ENCODE measurements around the gene TMEM144.

TMEM144 gene

DNA sequence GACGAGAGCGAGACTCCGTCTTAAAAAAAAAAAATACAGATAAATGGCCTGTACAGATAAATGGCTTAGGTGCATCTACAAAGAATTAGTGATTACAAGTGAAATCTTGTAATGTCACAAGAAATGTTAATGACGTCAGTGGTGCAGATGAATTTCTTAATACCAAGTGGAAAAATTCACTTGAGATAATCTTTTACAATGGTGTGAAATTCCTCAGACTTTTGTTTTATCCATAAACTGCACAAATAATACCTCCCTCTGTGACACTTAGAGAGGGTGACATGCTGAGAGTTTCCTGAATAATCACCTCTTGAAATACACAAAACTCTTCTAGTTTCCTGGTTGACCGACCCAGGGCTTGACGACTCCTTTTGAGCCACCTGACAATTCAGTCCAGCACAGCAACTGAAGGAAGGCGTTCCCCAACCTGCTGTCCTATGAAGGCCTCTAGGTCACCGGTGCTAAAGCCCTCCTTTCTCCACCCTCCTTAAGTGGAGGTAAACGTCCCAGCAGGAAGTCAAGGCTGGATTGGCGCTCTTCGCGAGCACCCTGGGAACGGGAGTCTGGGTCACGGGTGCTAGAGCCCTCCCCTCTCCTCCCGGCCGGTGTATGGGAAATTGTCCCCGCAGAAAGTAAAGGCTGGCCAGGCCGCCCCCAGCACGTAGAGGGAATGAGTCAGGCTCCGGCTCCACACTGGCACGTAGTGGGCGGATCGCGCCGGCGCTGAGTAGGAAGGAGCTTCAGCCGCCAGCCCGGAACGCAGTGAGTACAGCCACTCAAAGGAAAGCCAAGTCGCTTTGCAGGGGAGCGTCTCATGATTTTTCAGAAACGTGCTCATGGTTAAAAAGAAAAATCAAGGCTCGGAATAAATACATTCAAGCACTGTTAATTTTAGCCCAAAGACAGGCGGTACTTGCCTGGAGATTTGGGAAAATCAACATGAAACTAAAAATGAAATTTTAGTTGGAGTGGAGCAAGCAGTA lies at the start of gene TMEM144:
Gene TMEM144 (plus strand): TSS at position 662 of the 983 bp plus-strand sequence. CDS start 2,182 bp downstream, outside the sequence.
- peak; percentile 34 for DNase-seq

GRCh38 chr4:158161551-158162354 lies 48.5 kb upstream of the TMEM144 start:
- no peak for DNase-seq

DNA sequence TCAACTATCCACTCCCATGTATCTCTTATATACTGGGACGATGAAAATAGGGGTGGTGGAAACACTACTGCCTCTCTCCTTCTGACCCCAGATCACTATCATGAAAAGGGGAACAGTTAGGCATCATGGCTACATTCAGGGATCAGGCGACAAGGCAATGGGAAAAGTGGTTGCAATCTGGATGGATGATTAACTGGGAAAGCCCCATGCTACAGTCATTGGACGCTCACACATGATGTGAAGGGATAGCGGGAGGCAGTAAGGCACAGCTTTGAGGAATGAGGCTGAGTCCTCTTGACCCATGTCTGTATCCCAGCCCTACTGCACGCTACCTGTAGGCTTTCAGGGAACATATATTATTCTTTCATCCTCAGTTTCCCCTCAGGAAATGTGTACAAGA lies 47.7 kb upstream of the TMEM144 start:
- DNase-seq = no peak

DNA sequence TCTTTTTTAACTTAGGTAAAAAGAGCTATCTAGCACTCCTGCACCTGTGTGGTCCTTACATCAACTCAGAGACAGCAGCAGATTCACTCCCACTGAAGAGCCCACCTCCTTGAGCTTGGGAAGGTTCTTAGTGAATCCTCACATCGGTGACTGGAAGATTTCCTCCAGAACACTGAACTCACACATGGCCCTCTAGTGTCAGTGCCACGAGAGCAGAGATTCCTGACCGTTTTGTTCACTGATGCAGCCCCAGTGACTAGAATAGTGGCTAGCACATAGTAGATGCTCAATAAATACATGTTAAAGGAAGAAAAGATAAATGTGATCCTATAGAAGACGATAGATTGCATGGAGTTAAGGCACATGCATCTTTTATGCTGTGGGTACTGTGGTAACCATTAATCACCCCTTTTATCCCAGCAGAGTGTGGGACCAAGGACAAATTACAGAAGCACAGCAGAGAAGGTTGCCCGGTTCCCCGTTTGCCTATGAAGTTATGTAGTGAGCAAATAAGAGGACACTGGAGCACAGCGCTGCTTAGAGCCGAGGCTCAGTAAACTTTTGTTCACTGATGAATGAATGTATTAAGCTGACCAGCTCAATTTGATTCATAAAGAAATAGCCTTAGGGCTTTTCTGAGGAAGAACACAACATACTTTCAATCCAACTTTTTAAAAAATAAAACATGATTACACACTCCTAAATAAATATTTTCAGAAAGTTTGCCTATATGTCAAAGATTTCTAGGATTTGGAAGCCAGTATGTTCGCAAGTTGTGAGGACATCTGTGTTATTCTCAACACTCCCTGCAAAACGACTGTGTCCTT lies 46.1 kb upstream of the TMEM144 start:
- DNase-seq = no peak

- DNase-seq = no peak
Measured at GRCh38 chr4:158164768-158165213, 45.5 kb upstream of the TMEM144 start.

GRCh38 chr4:158166701-158167100 lies 43.6 kb upstream of the TMEM144 start:
- DNase-seq = no peak

GRCh38 chr4:158168606-158169005 lies 41.7 kb upstream of the TMEM144 start:
- DNase-seq = no peak

DNA sequence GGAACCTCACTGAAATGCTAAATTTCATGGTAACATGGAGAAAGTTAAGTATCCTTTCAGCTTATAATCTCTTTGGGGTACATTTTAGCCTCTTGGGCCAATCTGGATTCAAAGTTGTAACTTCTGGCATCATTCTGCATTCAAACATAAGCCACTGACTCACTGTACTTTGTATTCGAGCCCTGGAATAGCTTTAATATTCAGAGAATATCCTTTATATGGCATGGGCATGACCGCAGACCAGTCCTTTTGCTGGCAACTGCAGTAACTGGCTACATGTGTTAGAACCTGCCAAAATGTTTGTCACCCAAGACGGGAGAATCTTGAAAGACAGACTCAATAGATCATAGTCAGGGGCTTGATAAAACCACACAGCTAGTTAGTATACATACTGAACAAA lies 40.8 kb upstream of the TMEM144 start:
- no peak for DNase-seq

- DNase-seq = no peak
Measured at GRCh38 chr4:158169931-158170690, 40.2 kb upstream of the TMEM144 start.

- no peak for DNase-seq
Measured at GRCh38 chr4:158170691-158171561, 39.4 kb upstream of the TMEM144 start.

GRCh38 chr4:158172261-158173258 lies 37.7 kb upstream of the TMEM144 start, which contains the start of gene GASK1B:
Gene GASK1B, minus strand, starts transcription at chr4:158173025. Its CDS starts 1,650 bp downstream, at chr4:158171375.
- DNase-seq = no peak

DNA sequence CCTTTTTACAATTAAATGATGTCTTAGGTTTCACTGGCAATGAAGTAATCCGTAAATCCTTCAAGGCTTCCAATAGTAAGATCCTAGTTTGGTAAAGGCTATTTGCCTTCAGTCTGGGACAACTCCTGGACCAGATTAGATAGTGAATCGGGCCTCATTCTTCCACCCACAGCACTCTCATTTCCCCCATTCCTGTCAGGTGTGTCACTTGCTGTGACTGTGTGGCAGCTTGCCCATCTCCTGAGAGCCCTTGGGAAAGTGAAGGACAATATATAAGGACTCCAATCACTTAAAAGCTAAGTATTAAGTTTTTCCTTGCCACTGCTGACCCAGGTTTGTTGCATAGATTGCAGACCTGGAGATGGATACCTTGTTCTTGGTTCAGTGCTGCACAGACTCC lies 34.2 kb upstream of the TMEM144 start:
- DNase-seq = no peak

DNA sequence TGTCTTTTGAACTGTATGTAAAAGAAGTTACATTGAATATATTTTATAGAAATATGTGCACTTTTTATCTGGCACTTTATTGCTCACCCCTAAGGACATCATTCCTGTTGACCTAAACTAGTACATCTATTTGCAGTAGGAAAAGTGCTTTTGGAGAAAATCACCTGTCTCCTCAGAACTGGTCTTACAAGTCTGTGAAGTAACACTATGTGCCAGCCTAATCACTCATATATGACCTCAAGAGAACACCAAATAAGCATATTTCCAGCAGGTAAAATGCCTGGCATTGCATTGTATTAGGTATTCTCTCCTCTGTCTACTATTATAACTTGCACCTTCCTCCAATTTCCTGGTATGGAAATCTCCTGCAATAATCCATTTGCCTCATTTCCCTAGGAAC lies 33.5 kb upstream of the TMEM144 start:
- no peak for DNase-seq

DNA sequence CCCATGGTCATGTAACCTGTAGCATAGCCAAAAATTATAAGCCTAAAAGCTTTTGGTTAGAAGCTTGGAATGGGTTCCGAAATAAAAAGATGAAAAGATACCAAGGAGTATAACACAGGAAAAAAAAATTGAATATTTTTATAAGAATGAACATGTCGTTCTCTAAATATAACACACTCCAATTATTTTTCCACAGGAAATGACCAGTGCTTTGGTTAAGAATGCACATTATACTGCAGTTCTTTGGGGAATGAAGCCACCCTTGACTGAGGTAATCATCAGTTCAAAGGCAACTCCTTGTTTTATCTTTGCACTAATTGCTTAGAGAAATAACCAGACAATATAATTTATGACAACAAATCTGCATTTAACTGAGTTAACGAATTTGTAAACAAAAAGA lies 30.8 kb upstream of the TMEM144 start:
- no peak for DNase-seq

- DNase-seq = no peak
Measured at GRCh38 chr4:158181906-158182305, 28.4 kb upstream of the TMEM144 start.

DNA sequence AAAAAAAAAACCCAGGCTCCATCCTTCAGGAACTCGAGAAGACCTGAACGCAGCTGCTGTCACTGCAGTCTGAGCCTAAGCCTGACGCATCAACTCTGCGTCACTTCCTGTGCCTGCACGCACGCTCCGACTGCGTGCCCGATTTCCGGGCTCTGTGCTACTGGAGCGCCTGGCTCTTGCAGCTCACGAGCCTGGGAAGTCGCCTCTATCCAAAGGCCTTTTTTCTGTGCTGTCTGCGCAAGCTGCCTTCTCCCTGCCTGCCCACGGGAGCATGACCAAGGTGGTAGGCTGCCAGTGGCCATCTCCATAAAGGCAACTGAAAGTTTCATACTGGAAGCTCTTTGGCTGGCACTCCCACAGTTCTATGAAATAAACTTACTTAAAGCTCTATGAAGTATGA lies 27.6 kb upstream of the TMEM144 start:
- no peak for DNase-seq

DNA sequence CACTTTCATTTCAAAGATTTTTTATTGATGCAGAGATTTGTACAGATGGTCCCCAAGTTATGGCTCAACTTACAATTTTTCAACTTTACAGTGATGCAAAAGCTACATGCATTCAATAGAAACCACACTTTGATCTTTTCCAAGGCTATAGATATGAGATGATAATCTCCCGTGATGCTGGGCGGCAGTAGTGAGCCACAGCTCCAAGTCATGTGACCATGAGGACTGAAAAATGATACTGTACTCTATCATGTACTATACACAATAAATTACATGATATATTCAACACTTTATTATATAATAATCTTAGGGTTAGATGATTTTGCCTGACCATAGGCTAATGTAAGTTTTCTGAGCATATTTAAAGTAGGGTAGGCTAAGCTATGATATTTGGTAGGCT lies 23.5 kb upstream of the TMEM144 start:
- no peak for DNase-seq

DNA sequence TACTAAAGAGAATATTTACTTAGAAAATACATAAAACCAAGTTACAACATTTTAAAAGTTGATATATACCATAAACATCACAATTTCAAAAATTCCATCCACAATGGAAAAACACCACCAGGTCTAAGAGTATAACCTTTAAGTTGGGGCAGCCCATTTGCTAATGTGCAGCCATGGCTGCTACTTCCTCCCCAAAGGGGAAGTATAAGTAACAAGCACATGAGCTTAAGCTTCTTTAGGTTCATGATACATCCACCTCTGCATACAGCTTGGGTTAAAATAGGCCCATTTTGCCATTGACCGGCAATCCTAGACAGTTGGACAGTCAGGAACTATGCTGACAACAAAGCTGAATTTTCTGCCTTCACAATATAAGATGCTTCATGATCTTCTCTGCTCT lies 20.9 kb upstream of the TMEM144 start:
- no peak for DNase-seq

DNA sequence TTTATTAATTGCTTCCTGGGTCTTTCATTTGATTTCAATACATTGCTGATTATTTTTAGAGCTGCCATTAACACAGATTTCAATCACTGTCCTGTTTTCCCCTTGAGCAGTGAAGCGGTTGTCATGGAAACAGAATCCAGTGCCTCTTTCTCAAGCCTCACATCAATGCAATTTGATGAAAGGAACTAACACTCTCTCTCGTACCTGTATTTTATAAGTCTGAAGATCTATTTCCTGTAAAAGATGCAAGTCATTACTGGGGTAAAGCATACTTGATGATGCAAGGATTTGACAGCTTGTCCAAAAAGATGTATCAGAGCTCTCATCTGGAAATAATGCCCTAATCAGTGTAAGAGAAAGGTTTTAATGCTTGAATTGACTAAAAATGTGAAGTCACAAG lies 19.6 kb upstream of the TMEM144 start:
- DNase-seq = no peak

Data from KG1 (cell line).